ENCODE data around the gene SPINK9.

SPINK9 gene

DNA sequence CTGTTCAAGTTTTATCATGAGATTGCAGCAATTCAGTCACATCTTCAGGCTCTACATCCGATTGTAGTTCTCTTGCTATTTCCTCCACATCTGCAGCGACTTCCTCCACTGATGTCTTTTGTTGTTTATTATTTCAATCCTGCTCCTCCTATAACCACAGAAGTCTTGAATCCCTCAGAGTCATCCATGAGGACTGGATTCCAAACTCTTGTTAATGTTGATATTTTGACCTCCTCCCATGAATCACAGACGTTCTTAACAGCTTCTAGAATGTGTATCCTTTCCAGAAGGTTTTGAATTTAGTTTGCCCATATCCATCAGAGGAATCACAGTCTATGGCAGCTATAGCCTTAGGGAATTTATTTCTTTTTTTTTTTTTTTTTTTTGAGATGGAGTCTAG lies 52.0 kb downstream of the SPINK9 start:
- Histone ChIP-seq H3K27ac (no peak overlapping the region), H4K20me1 (ENCODE audit: insufficient read depth) (no peaks in the 10 kb centered on the region), H3K4me3 (IDR thresholded peaks at IDR 0.05; ENCODE audit: insufficient read depth, low read depth, low read length) (no peak overlapping the region), H2AFZ (ENCODE audit: low read depth) (no peak overlapping the region), H3K4me1 (ENCODE audit: low read depth, poor library complexity, severe bottlenecking) (peaks cover 16% of the 10 kb centered on the region), H3K9ac (no peak overlapping the region), H3K36me3 (ENCODE audit: insufficient read depth) (no peaks in the 10 kb centered on the region), H3K4me2 (no peak overlapping the region), H3K79me2 (ENCODE audit: insufficient read depth, low read depth) (peaks cover 50% of the 10 kb centered on the region), H3K27me3 (ENCODE audit: insufficient read depth, low read depth) (no peaks in the 10 kb centered on the region)
- TF ChIP-seq, protein P1, sequence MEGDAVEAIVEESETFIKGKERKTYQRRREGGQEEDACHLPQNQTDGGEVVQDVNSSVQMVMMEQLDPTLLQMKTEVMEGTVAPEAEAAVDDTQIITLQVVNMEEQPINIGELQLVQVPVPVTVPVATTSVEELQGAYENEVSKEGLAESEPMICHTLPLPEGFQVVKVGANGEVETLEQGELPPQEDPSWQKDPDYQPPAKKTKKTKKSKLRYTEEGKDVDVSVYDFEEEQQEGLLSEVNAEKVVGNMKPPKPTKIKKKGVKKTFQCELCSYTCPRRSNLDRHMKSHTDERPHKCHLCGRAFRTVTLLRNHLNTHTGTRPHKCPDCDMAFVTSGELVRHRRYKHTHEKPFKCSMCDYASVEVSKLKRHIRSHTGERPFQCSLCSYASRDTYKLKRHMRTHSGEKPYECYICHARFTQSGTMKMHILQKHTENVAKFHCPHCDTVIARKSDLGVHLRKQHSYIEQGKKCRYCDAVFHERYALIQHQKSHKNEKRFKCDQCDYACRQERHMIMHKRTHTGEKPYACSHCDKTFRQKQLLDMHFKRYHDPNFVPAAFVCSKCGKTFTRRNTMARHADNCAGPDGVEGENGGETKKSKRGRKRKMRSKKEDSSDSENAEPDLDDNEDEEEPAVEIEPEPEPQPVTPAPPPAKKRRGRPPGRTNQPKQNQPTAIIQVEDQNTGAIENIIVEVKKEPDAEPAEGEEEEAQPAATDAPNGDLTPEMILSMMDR (conservative IDR thresholded peaks at IDR 0.05; ENCODE audit: low read depth, low read length): no peak

DNA sequence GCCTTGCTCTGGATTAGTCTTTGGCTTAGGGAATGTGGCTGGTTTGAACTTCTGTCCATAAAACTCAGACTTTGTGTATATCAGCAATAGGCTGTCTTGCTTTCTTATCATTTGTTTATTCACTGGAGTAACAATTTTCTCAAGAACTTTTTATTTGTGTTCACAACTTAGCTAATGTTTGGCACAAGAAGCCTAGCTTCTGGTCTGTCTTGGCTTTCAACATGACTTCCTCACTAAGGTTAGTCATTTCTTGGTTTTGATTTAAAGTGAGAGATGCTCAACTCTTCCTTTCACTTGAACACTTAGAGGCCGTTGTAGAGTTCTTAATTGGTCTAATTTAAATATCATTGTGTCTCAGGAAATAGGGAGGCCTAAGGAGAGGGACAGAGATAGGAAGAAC lies 53.3 kb downstream of the SPINK9 start:
- Histone ChIP-seq H3K27ac (no peak overlapping the region), H4K20me1 (ENCODE audit: insufficient read depth) (no peaks in the 10 kb centered on the region), H3K4me3 (IDR thresholded peaks at IDR 0.05; ENCODE audit: insufficient read depth, low read depth, low read length) (no peak overlapping the region), H3K36me3 (ENCODE audit: insufficient read depth) (no peaks in the 10 kb centered on the region), H3K9ac (no peak overlapping the region), H3K4me2 (no peak overlapping the region), H3K4me1 (ENCODE audit: low read depth, poor library complexity, severe bottlenecking) (peaks cover 10% of the 10 kb centered on the region), H3K27me3 (ENCODE audit: insufficient read depth, low read depth) (no peaks in the 10 kb centered on the region), H2AFZ (ENCODE audit: low read depth) (no peak overlapping the region), H3K79me2 (ENCODE audit: insufficient read depth, low read depth) (peaks cover 50% of the 10 kb centered on the region)
- TF ChIP-seq, protein P1 (conservative IDR thresholded peaks at IDR 0.05; ENCODE audit: low read depth, low read length): no peak
